HG03457 (cell line): Measurements from ENCODE around the gene CYBB.
"Not testable (repeated sequence)": the region's sequence is repeated elsewhere in the genome, so short reads cannot be mapped to it uniquely, and the experiment has no call there.

Experiments
- ATAC-seq: cut with Tn5 transposase; IDR thresholded peaks from one replicate; pipeline ENCODE4 v1.9.1; 2021; ENCODE audit warnings: moderate number of reproducible peaks; ENCODE audit not compliant: unreplicated experiment

CYBB gene

DNA sequence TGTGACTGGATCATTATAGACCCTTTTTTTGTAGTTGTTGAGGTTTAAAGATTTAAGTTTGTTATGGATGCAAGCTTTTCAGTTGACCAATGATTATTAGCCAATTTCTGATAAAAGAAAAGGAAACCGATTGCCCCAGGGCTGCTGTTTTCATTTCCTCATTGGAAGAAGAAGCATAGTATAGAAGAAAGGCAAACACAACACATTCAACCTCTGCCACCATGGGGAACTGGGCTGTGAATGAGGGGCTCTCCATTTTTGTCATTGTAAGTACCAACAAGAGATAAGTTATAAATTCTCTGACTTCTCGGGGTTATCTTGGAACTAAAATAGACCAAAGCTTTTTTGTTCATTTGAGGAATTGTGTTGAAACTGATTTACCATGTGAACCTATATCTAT, at the start of gene CYBB:
CYBB (plus strand) TSS at position 203 of the 400 bp plus-strand sequence; CDS start at position 222, 19 bp downstream.
- ATAC-seq = no peak

DNA sequence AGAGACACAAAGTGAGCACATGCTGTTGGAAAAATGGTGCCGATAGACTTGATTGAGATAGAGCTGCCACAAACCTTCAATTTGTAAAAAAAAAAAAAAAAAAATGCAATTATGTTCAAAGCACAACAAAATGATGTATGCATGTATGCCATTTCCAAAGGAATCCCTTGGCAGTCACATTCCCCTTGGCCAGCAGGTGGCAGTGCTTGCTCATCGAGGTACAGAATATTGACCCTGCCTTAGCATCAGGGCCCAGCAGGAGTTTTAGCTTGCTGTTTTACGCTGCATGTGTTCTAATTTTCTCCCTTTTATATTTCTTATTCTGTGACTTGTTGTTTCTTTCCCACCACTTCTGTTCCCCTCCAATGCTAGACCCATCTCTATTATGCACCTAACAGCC, 34.5 kb upstream of the CYBB start:
- no peak for ATAC-seq

DNA sequence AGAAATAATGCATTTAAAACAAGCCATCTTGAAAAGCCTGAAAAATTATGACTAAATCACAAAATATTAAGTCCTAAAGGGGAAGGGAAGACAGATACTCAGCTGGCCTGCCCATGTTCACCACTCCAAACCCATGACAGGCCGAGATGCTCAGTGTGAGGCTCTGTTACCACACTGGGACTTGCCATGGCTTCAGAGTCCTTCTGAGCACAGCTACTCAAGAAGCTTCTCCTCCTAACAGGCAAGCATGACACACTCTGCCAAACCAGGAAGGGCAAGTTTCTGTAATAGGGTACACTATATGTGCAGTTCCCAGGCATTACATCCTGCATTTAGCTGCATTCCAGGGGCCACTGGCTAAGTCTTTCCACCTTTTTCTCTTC, 34.0 kb upstream of the CYBB start:
- ATAC-seq = peak; percentile 29

DNA sequence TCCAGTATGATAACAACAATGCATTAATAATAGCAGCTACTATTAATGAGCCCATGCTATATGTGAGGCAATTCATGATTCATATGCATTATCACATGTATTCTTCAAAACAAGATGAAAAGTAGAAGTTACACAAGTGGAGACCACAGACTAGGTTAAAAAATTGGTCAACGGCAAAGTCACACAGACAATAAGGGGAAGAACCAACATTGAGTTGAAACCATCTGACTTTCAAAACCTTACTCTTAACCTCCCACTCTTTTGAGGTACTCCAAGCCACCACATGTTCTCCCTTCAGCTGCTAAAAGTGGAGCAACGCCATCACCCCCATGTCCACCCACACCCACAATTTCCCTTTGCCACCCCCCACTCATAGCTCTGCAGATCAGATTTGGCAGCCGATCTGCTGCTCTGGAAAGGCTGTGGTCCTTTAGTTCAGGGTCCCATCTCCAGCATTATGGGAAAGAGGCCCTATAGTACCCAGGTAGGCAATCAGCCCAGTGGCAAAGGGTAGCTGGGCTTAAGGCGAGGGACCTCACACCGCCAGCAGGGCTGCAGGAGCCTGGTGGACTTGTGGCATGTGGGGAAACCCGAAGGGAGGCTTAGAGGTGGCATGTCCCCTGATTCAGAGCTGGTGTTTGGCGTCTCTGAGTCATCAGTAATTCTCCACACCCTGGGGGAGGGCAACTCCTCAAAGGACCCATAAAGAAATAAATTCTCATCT, 33.5 kb upstream of the CYBB start:
- peak; percentile 79 for ATAC-seq

DNA sequence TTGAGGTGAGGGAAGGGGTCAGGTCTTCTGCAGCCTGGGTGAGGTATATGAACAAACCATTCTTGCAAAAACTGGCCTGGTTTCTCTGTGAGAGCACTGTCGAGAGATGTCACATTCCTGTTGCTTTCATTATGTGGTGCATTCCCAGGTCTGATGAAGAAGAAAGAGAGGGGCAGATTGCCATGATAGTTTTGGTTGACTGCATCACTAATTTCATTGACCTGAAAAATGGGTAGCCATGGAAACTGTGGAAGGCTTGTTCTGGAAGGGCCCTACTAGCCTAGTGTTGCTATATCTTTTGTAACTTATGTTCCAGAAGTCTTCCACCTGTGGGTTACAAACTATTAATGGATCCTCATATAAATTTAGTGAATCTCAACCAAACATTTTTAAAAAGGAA, 32.9 kb upstream of the CYBB start:
- no peak for ATAC-seq

DNA sequence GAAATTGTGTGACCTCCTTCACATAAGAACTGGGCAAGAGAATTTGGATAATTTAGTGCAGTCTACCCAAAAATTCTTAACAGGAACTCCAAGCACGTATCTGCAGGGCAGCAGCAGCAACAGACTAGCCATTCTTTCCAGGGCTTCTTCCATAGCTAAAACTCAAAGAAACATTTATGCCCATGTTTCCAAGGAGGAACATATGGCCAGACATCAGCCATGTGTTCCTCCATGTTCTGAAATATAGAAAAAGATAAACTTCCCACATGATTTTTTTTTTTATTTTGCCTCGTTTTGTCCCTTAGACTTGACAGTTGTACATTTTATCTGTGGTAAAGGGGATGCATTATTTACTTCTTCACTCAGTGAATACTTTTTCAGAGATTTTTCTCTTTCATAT, 27.6 kb upstream of the CYBB start:
- no peak for ATAC-seq

DNA sequence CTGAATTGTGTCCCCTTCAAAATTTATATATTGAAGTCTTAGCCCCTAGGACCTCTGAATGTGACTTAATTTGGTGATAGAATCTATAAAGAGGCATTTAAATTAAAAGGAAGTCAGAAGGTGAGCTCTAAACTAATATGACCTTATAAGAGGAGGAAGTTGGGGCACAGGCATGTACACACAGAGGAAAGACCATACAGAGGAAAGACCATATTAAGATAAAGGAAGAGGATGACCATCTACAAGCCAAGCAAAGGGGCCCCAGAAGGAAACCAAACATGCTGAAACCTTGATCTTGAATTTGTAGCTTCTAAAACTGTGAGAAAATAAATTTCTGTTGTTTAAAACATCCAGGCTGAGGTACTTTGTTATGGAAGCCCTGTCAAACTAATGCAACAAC, 26.9 kb upstream of the CYBB start:
- no peak for ATAC-seq

DNA sequence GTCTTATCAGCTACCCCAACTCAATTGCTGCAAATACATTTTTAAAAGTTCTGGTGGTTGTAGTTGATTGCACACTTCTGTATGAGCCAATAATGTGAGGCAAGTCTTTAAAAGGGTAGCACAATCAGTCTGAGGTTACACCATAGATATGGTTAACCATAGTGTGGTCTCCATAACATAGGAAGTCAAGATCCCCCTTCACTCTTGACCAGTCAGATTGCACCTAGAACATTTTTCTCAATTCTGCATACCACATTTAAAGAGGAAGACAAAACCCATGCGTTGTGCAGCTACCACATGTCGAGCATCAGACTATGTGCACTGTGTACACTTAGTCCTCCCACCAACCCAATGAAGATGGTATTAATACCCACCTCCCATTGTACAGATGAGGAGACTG, 26.5 kb upstream of the CYBB start:
- no peak for ATAC-seq

DNA sequence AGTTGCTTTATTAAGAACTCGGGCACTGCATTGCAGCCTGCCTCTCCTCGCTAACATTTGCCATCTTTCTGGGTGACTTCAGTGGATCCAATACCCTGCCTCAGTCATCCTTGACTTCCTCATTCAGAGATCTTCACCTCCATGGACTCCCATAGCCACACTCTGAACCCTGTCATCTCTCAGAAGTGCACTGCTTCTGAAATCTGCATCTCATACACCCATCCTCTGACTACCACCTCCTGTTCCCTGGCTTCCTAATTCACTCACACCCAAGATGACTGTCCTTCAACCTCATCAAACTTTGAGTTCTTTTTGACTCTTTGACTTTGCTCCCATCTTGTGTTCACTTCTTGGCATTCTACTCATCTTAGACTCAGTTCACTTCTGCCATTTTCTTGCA, 25.3 kb upstream of the CYBB start:
- ATAC-seq = peak; percentile 2

DNA sequence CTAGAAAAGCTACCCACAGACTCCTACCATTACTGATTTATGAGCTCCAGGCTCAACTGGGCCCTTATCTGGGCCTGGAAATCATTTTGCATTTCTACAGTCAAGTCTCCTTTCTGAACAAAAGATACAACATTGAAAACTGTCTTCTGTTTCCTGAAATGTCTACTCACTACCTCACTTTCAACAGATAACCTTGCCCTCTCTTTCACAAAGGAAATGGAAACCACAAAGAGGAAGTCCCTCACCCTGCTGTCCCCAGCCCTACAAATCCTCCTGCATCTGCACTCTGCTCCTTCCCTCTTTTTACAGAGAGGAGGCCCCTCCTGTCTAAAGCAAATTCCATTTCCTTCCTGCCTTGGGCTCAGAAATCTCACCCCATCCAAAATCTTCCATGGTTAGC, 24.8 kb upstream of the CYBB start:
- ATAC-seq = peak; percentile 88

DNA sequence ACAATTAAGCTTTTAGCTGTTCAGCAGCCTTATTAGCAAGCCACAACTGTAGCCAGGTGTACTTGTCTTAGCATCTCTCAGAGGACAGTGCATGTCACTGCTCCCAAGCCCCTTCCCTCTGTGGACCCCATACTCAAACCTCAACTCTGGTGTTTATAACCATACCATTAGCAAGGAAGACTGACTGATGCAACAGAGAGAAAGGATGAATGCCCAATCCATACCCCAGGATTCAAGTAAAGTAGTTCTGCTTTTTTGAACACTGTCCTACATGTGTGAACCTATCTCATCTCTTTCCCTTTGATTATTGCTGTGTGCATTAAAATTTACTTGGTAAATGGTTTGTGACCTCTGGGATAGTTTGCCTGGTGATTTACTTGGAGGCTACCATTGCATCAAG, 22.8 kb upstream of the CYBB start:
- ATAC-seq = no peak

DNA sequence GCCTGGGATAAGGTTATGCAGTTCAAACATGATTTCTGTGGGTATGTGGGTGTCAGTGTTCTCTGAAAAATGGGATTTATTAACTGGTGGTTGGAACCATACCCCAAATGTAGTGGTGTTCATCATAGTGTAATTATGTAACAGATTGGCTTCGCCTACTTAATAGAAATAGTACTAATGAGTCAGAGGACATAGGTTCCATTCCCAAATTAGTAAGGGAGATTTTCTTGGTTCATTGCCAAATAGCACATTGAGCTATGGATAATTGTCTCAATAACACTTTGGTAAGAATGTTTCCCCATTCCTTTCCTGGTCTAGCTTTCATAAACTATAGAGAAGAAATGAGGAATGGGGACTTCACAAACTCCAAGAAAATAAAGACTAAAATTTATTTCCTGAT, 20.5 kb upstream of the CYBB start:
- no peak for ATAC-seq

DNA sequence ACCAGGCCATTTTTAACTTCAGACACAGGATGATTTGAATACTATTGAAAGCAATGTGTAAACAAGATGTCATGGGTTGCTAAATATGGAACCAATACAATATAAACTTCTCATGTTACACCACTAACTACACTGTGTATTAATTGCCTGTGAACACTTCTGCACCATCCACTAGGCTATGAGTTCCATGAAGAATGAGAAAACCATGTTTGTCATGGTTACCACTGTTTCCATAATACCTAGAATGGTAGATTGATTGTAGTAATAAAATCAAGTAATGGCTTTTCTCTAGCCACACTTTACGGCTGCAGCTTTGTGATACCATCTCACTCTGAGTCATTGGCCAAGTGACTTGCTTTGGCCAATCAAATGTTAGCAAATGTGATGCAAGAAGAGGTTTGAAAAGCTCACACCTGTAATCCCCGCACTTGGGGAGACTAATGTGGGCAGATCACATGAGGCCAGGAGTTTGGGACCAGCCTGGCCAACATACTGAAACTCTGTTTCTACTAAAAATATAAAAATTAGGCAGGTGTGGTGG, 19.9 kb upstream of the CYBB start:
- ATAC-seq = no peak

DNA sequence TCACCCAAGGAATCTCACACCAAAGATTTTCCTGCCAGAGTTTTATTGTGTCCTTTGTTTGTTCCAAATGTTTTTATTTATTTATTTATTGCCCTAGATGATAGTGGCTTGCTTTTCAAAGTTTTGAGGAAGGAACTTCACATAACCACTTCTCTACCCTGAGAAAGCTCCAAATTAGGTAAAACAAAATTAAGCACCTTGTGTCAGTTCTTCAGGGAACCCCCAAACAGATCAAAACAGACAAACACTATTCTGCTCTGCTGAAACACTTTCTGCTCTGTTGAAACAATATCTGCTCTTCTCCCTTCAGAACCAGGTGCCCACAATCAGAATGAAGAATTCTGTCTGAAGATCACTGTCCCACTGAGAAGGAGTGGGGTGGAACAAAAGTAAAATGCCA, 16.5 kb upstream of the CYBB start:
- ATAC-seq = no peak

DNA sequence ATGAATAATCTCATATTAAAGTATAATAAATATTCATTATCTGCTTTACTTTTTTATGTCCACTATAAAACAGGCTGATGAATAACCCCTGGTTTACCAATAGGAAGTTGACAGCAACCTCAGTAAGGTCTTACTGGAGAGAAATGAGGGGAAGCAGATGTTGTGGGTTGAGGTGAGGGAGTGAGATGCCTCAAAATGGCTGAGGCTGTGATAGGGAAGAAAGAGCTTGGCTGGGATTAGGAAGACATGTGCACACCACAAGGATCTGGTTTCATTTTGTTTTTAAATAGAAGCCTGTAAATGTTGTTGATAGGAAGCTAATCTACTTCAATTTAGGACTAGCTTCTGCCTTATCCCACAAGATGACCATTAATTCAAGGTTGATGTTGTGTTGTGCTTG, 14.4 kb upstream of the CYBB start:
- no peak for ATAC-seq

DNA sequence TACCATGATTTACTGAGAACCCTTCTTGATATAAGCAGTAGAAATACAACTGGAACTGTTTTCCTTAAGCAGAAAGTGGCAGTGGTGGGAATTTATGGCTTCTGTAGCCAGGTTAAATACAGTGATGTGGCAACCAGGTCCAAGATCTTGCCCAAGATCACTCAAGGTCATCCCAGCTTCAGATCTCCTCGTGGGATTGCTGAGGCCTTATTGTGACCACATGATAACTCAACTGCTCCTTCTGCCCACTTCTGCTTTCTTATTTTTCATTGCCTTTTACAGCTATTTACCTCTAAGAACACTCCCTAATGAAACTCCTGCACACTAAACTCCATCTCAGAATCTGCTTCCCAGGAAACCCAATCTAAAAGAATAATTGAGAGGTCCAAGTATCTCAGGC, 12.4 kb upstream of the CYBB start:
- no peak for ATAC-seq

DNA sequence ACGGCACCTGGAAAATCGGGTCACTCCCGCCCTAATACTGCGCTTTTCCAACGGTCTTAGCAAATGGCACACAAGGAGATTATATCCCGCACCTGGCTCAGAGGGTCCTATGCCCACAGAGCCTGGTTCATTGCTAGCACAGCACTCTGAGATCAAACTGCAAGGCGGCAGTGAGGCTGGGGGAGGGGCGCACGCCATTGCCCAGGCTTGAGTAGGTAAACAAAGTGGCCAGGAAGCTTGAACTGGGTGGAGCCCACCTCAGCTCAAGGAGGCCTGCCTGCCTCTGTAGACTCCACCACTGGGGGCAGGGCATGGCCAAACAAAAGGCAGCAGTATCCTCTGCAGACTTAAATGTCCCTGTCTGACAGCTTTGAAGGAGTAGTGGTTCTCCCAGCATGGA, 11.0 kb upstream of the CYBB start:
- not testable (repeated sequence) for ATAC-seq

DNA sequence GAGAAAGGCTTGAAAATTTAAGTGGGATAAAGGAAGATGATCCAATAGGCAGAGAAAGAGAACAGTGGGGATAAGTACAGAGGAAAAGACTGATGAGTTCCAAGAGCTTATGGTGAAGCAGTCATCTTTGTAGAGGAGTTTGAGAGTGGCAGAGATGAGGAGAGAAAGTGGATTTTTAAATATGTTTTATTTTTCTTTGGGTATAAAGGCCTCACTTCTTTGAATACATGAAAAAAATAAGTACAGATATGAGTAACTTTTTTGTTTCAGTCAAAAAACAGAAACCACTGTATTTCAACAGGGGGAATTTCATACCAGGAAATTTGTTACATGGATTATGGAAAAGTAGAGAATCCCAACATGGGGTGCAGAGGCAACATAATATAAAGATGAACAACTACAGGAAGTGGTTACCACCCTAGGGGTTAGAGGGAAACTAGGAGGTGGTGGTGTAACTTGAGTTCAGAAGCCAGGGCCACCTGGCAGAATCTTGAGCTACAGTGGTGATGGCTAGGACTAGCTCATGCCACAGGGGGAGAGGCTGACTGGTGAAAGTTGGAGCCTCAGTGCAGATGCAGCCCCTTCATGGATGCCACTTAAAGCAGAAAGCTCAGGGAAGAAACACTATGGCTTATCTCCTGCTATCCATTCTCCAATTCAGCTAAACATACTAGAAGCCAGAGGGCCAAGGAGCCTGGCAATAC, 3.4 kb upstream of the CYBB start:
- ATAC-seq = peak; percentile 66

DNA sequence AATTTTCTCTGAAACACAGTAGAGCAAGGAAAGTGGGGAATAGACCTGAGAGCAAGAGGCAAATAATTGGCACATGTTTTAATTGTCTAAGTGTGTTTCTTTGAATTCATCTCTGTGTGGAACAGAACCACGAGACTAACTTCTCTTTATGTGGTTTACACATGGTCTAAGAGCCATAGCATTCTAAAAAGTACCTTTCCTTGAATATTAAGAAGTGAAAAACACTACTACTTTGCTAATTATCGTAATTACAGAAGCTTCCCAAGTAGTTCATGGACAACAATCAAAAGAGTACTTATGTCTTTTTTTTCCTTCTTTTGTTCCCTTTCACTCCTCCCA, 2.9 kb upstream of the CYBB start:
- no peak for ATAC-seq

DNA sequence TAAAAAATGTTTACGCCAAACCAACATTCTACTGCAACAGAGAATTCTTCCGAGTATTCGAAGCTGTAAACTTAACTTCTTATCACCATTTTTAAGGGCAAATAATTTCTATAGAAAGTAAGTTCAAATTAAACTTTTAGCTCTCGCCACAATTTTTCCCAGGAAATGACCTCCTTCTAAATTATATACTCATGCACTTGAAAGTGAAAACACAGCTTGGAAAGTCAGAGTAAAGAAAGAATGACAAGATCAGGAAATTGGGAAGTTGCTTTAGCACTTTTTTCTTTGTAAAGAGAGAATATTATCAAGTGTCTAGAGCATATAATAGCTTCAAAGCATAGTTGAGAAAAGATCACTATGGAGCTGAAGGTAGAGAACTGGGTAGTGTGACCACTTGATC, 1.2 kb downstream of the CYBB start:
- ATAC-seq = no peak

DNA sequence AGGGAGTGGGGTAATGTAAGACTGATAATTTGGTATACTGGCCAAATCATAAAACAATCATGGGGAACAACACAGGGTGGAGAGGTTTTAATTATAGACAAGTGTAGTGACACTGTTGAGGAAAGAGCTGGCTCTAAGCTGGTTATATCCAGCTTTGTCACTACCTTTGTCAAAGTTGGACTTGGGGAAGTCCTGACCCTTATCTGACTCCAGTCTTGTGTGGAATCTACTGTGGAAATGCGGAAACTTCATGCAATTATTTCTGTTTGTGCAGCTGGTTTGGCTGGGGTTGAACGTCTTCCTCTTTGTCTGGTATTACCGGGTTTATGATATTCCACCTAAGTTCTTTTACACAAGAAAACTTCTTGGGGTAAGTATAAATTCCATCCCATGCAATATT, 2.0 kb downstream of the CYBB start:
- no peak for ATAC-seq

DNA sequence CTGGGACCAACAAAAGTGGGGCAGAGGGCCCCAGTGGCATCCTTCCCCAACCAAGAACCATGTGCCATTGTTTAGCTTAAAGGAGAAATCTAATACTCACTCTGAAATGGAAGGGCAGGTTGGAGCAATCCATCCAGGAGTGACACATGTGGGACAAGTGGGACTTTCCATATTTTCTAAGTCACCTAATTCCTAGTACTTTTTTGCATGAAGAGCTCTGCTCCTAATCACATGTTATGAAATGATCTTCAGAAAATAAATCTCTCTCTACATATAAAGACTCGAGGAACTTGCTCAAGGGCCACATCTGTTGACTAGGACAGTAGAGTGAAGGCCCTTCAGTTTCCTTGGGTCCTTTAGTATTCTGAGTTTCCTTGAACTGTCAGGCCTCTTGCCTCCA, 2.5 kb downstream of the CYBB start:
- no peak for ATAC-seq

DNA sequence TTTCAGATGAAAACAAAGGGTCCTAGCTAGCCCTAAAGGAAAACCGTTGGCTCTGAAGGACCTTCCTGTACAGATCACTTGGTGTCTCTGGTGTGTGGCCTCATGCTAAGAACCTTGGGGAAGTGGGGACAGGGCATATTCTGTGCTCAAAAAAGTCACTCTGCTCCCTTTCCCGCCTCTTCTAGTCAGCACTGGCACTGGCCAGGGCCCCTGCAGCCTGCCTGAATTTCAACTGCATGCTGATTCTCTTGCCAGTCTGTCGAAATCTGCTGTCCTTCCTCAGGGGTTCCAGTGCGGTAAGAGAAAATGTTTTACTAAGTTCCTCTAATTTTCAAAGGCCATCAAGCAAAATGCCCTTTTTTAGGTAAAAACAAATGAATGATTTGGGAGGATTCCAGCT, 3.4 kb downstream of the CYBB start:
- ATAC-seq = no peak
